H1 (cell line): ENCODE measurements around the gene COCH. TPM values are rescaled to one million over a fixed set of nuclear protein-coding genes. Genes with fewer than 3 reads are reported as not detected.

Source experiments
- RXRA ChIP-seq: IDR thresholded peaks from 2 replicates; pipeline ENCODE4 v1.6.1; 2011; ENCODE audit warnings: low read depth, mild to moderate bottlenecking, low read length, moderate library complexity; ENCODE audit not compliant: insufficient read depth
- SP4 ChIP-seq: IDR thresholded peaks from 2 replicates; pipeline ENCODE4 v1.6.1; 2012; ENCODE audit warnings: low read length, inconsistent platforms
- polyA plus RNA-seq, 7 experiments: library from polyadenylated mRNA; depleted of rRNA in 3 of 7; stranded (reverse) in 5 of 7; unstranded in 2 of 7; fragments of >200 nt in 5 of 7; fragments of 200-250 nt in 2 of 7; gene quantifications; 1 replicate in 5 of 7; 2 replicates in 1 of 7; 4 replicates in 1 of 7; pipeline versions ENCODE4 v1.2.1 to v1.2.3, GENCODE V29; 2011 to 2013; ENCODE audit warnings: missing spikeins in 2 of 7, mixed read lengths in 2 of 7
- total RNA-seq: library from RNA; stranded (reverse); fragmentation: NEBNext Ultra II Directional; extraction: Animal tissue kit (Norgen Biotek cat#: 25700); gene quantifications from 2 replicates; pipeline ENCODE4 v1.2.1, GENCODE V29; 2021

Gene COCH
- total and polyA plus RNA-seq, 2 of the 8 experiments (the other 6 are each of a cell fraction or from before 2014, with no cell fraction given), result 12.9 to 30.8 TPM

DNA sequence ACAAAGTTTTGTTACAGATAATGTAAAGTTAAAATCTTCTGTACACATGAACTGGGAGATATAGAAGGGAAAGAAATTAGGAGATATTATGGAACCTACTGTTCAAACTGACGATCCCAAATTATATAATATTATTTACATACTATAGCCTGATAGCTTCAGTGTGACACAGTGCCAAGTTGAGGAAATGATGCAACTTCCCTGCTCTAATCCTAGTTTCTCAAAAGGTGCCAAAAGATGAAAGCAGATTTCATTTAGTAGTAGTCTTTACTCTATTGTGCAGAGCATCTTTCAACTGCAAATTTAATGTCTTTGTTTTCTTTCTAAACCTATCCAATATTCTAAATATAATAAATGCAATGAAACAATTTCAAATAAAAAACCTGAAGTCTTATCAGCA is 46.9 kb downstream of the COCH start (continued):
- no peak for TF ChIP-seq SP4
- TF ChIP-seq RXRA, result no peak
